HepG2 (cell line): Measurements from ENCODE around the gene SAMD14. TPM values are rescaled to one million over a fixed set of nuclear protein-coding genes. Genes with fewer than 3 reads are reported as not detected.
A peak's percentile ranks its signal among the peaks of the same experiment; 100 is the strongest.

Experiments used
- ELF1 ChIP-seq: sonication (generic); formaldehyde crosslinking; IDR thresholded peaks from 2 replicates; pipeline ENCODE4 v1.4.0; 2020; ENCODE audit warnings: missing genetic modification reagents
- HOXA7 ChIP-seq: sonication (generic); formaldehyde crosslinking; IDR thresholded peaks from 2 replicates; pipeline ENCODE4 v1.8.1; 2022; ENCODE audit warnings: mild to moderate bottlenecking, missing genetic modification reagents, moderate library complexity
- IRF2 ChIP-seq: IDR thresholded peaks from 2 replicates; pipeline ENCODE4 v1.6.1; 2018; ENCODE audit warnings: missing genetic modification reagents, missing compliant biosample characterization
- LCORL ChIP-seq, 2 experiments: fragments of 450-650 bp in 1 of 2; sonication (generic) in 1 of 2; formaldehyde crosslinking in 1 of 2; IDR thresholded peaks; 2 replicates each; pipeline versions ENCODE4 v1.5.0 to v1.6.1; 2017 to 2020; ENCODE audit warnings: antibody characterized with exemption in 1 of 2, missing genetic modification reagents in 1 of 2
- MAF1 ChIP-seq: sonication (generic); formaldehyde crosslinking; IDR thresholded peaks from 2 replicates; pipeline ENCODE4 v1.5.0; 2020; ENCODE audit warnings: missing genetic modification reagents, borderline replicate concordance
- MIXL1 ChIP-seq: IDR thresholded peaks from 2 replicates; pipeline ENCODE4 v1.6.1; 2016
- PAX8 ChIP-seq: sonication (generic); formaldehyde crosslinking; IDR thresholded peaks from 2 replicates; pipeline ENCODE4 v1.8.0; 2022; ENCODE audit warnings: mild to moderate bottlenecking, missing genetic modification reagents, borderline replicate concordance
- REL ChIP-seq: sonication (generic); formaldehyde crosslinking; conservative IDR thresholded peaks from 2 replicates; pipeline ENCODE4 v1.8.0; 2022; ENCODE audit warnings: mild to moderate bottlenecking, missing genetic modification reagents, moderate library complexity
- RORA ChIP-seq: sonication (generic); formaldehyde crosslinking; IDR thresholded peaks from 2 replicates; pipeline ENCODE4 v1.5.0; 2020; ENCODE audit warnings: mild to moderate bottlenecking, missing genetic modification reagents, moderate library complexity
- SAFB2 ChIP-seq: sonication (generic); formaldehyde crosslinking; IDR thresholded peaks from 2 replicates; pipeline ENCODE4 v1.5.1; 2020; ENCODE audit warnings: missing genetic modification reagents, low read depth, mild to moderate bottlenecking, borderline replicate concordance
- SOX6 ChIP-seq, 2 experiments: fragments of 450-650 bp in 1 of 2; sonication (generic) in 1 of 2; formaldehyde crosslinking in 1 of 2; IDR thresholded peaks; 2 replicates each; pipeline versions ENCODE4 v1.4.0 to v1.6.1; 2017 to 2020; ENCODE audit warnings: antibody characterized with exemption in 1 of 2, mild to moderate bottlenecking in 1 of 2, missing genetic modification reagents in 1 of 2
- SP5 ChIP-seq: IDR thresholded peaks from 2 replicates; pipeline ENCODE4 v1.6.1; 2016; ENCODE audit warnings: low read depth, borderline replicate concordance
- TCF7 ChIP-seq: sonication (generic); IDR thresholded peaks from 2 replicates; pipeline ENCODE4 v1.6.1; 2016; ENCODE audit warnings: antibody characterized with exemption, low read depth
- ZBTB8A ChIP-seq: sonication (generic); formaldehyde crosslinking; IDR thresholded peaks from 2 replicates; pipeline ENCODE4 v1.4.0; 2020; ENCODE audit warnings: mild to moderate bottlenecking, low read depth, missing genetic modification reagents, borderline replicate concordance
- ZNF12 ChIP-seq: sonication (generic); formaldehyde crosslinking; IDR thresholded peaks from 2 replicates; pipeline ENCODE4 v1.5.0; 2020; ENCODE audit warnings: missing genetic modification reagents
- ZNF430 ChIP-seq: sonication (generic); formaldehyde crosslinking; IDR thresholded peaks from 2 replicates; pipeline ENCODE4 v1.9.0; 2021; ENCODE audit warnings: mild to moderate bottlenecking, missing genetic modification reagents
- ZNF552 ChIP-seq: sonication (generic); formaldehyde crosslinking; IDR thresholded peaks from 2 replicates; pipeline ENCODE4 v1.9.0; 2022; ENCODE audit warnings: missing genetic modification reagents, mild to moderate bottlenecking, borderline replicate concordance
- ZNF572 ChIP-seq: sonication (generic); formaldehyde crosslinking; IDR thresholded peaks from 2 replicates; pipeline ENCODE4 v1.5.1; 2020; ENCODE audit warnings: mild to moderate bottlenecking, missing genetic modification reagents
- ZNF616 ChIP-seq: sonication (generic); formaldehyde crosslinking; IDR thresholded peaks from 2 replicates; pipeline ENCODE4 v1.5.0; 2020; ENCODE audit warnings: low read depth, mild to moderate bottlenecking, missing genetic modification reagents
- ZNF720 ChIP-seq: sonication (generic); formaldehyde crosslinking; IDR thresholded peaks from 2 replicates; pipeline ENCODE4 v1.4.0; 2020; ENCODE audit warnings: missing genetic modification reagents
- ZNF724P ChIP-seq: sonication (generic); formaldehyde crosslinking; IDR thresholded peaks from 2 replicates; pipeline ENCODE4 v1.8.0; 2022; ENCODE audit warnings: missing genetic modification reagents, borderline replicate concordance
- polyA plus RNA-seq, 8 experiments: library from polyadenylated mRNA; depleted of rRNA in 3 of 8; stranded (reverse) in 7 of 8; unstranded in 1 of 8; fragments of >200 nt; fragmentation: Illumina TruSeq in 4 of 8; extraction: Trizol in 4 of 8; gene quantifications; 2 replicates each; pipeline versions ENCODE4 v1.2.1 to v1.2.3, GENCODE V29; 2011 to 2016; ENCODE audit warnings: low read depth in 4 of 8, missing spikeins in 1 of 8, mixed read lengths in 1 of 8; ENCODE audit not compliant: insufficient read depth in 1 of 8
- total RNA-seq, 5 experiments: library from RNA; depleted of rRNA; stranded (reverse); fragments of >200 nt; fragmentation: Illumina TruSeq; extraction: Trizol; gene quantifications; 2 replicates each; pipeline ENCODE4 v1.2.3, GENCODE V29; 2016; ENCODE audit warnings: low read depth in 1 of 5
- TF ChIP-seq, protein P1 (sequence below): sonication (generic); formaldehyde crosslinking; IDR thresholded peaks from 2 replicates; pipeline ENCODE4 v1.5.1; 2020; ENCODE audit warnings: missing genetic modification reagents, mild to moderate bottlenecking, borderline replicate concordance
- TF ChIP-seq, protein P2 (sequence below): sonication (generic); formaldehyde crosslinking; conservative IDR thresholded peaks from 2 replicates; pipeline ENCODE4 v1.4.0; 2020; ENCODE audit warnings: missing genetic modification reagents
- TF ChIP-seq, protein P3 (sequence below): sonication (generic); formaldehyde crosslinking; IDR thresholded peaks from 2 replicates; pipeline ENCODE4 v1.5.0; 2020; ENCODE audit warnings: mild to moderate bottlenecking, missing genetic modification reagents, moderate library complexity

The SAMD14 gene
- total and polyA plus RNA-seq, 2 of the 13 experiments (the other 11 are each of a cell fraction or from before 2014, with no cell fraction given), result 0.07 to 0.22 TPM

- TF ChIP-seq ELF1 (no peak), ZNF552 (CRISPR knock-in tag) (no peak), ZNF616 (CRISPR knock-in tag) (no peak), ZBTB8A (CRISPR knock-in tag) (no peak), LCORL (IDR thresholded peaks at IDR 0.05) (no peak), LCORL (CRISPR knock-in tag; IDR thresholded peaks at IDR 0.05) (peak; percentile 43; the same call in 1 of the 2 replicates), SOX6 (IDR thresholded peaks at IDR 0.05) (no peak), SOX6 (CRISPR knock-in tag; IDR thresholded peaks at IDR 0.05) (peak; percentile 56), RORA (CRISPR knock-in tag) (no peak), PAX8 (0 out of 2 replicates have a peak, but pooled peaks have one; percentile 5), ZNF724P (CRISPR knock-in tag) (no peak), MIXL1 (CRISPR knock-in tag) (no peak), ZNF430 (CRISPR knock-in tag) (no peak), REL (CRISPR knock-in tag) (no peak), MAF1 (CRISPR knock-in tag) (no peak), ZNF720 (CRISPR knock-in tag) (no peak; the same call in none of the 2 replicates), SAFB2 (CRISPR knock-in tag) (no peak), SP5 (peak; percentile 13; the same call in 1 of the 2 replicates), IRF2 (CRISPR knock-in tag) (0 out of 2 replicates have a peak, but pooled peaks have one; percentile 53), ZNF12 (CRISPR knock-in tag) (no peak), ZNF572 (CRISPR knock-in tag) (peak; percentile 77; the same call in 1 of the 2 replicates), HOXA7 (CRISPR knock-in tag) (no peak), TCF7 (no peak)
- TF ChIP-seq, protein P1, sequence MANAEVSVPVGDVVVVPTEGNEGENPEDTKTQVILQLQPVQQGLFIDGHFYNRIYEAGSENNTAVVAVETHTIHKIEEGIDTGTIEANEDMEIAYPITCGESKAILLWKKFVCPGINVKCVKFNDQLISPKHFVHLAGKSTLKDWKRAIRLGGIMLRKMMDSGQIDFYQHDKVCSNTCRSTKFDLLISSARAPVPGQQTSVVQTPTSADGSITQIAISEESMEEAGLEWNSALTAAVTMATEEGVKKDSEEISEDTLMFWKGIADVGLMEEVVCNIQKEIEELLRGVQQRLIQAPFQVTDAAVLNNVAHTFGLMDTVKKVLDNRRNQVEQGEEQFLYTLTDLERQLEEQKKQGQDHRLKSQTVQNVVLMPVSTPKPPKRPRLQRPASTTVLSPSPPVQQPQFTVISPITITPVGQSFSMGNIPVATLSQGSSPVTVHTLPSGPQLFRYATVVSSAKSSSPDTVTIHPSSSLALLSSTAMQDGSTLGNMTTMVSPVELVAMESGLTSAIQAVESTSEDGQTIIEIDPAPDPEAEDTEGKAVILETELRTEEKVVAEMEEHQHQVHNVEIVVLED, result peak; percentile 52
- TF ChIP-seq, protein P2, sequence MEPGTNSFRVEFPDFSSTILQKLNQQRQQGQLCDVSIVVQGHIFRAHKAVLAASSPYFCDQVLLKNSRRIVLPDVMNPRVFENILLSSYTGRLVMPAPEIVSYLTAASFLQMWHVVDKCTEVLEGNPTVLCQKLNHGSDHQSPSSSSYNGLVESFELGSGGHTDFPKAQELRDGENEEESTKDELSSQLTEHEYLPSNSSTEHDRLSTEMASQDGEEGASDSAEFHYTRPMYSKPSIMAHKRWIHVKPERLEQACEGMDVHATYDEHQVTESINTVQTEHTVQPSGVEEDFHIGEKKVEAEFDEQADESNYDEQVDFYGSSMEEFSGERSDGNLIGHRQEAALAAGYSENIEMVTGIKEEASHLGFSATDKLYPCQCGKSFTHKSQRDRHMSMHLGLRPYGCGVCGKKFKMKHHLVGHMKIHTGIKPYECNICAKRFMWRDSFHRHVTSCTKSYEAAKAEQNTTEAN (CRISPR knock-in tag), result no peak
- TF ChIP-seq, protein P3, sequence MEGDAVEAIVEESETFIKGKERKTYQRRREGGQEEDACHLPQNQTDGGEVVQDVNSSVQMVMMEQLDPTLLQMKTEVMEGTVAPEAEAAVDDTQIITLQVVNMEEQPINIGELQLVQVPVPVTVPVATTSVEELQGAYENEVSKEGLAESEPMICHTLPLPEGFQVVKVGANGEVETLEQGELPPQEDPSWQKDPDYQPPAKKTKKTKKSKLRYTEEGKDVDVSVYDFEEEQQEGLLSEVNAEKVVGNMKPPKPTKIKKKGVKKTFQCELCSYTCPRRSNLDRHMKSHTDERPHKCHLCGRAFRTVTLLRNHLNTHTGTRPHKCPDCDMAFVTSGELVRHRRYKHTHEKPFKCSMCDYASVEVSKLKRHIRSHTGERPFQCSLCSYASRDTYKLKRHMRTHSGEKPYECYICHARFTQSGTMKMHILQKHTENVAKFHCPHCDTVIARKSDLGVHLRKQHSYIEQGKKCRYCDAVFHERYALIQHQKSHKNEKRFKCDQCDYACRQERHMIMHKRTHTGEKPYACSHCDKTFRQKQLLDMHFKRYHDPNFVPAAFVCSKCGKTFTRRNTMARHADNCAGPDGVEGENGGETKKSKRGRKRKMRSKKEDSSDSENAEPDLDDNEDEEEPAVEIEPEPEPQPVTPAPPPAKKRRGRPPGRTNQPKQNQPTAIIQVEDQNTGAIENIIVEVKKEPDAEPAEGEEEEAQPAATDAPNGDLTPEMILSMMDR (CRISPR knock-in tag), result peak; percentile 96
Measured at GRCh38 chr17:50177983-50178834, 48.2 kb upstream of the SAMD14 start (continued).
